H1 (cell line): ENCODE measurements around the gene SRSF2. TPM values are rescaled to one million over a fixed set of nuclear protein-coding genes. Genes with fewer than 3 reads are reported as not detected.

Experiments used
- CTCF ChIA-PET: fragments of 300-600 bp; sonication (Branson Sonifier 250); formaldehyde crosslinking; loops from one replicate; lab custom pipeline; 2021; ENCODE audit not compliant: partially characterized antibody; lab: Charles Lee
- POLR2A ChIA-PET: fragments of 300-600 bp; sonication (Branson Sonifier 250); formaldehyde crosslinking; loops from one replicate; lab custom pipeline; 2021; ENCODE audit warnings: inconsistent platforms; ENCODE audit not compliant: partially characterized antibody; lab: Charles Lee
- DNase-seq, 2 experiments: peaks; one replicate each; pipeline versions ENCODE4 v3.0.0 to v3.0.0-alpha.2; 2010 to 2022; ENCODE audit warnings: low spot score in 2 of 2, low read depth in 1 of 2, mixed read lengths in 1 of 2
- FAIRE-seq: peaks from 2 replicates; lab custom pipeline; 2011; peaks lifted over from hg19 to GRCh38; lab: Jason Lieb, UNC
- H2AFZ ChIP-seq: 2 replicates; pipeline ENCODE4 v1.8.1; 2012; ENCODE audit warnings: low read length, inconsistent platforms
- H2AK5ac ChIP-seq: 2 replicates; pipeline ENCODE4 v1.6.1; 2013; ENCODE audit warnings: low read depth, low read length
- H2BK120ac ChIP-seq: replicated peaks from 2 replicates; pipeline ENCODE3; 2013; ENCODE audit warnings: low read depth, low read length, inconsistent platforms
- H2BK12ac ChIP-seq: 2 replicates; pipeline ENCODE4 v1.6.1; 2013; ENCODE audit warnings: low read depth, low read length
- H2BK15ac ChIP-seq: 2 replicates; pipeline ENCODE4 v1.6.1; 2013; ENCODE audit warnings: low read length
- H2BK20ac ChIP-seq: 2 replicates; pipeline ENCODE4 v1.6.1; 2013; ENCODE audit warnings: low read length
- H2BK5ac ChIP-seq: 2 replicates; pipeline ENCODE4 v1.6.1; 2013; ENCODE audit warnings: low read depth, low read length
- H3K14ac ChIP-seq: 2 replicates; pipeline ENCODE4 v1.6.1; 2013; ENCODE audit warnings: inconsistent platforms; ENCODE audit not compliant: insufficient read length
- H3K18ac ChIP-seq: 2 replicates; pipeline ENCODE4 v1.6.1; 2013; ENCODE audit warnings: low read length; ENCODE audit errors: extremely low read depth
- H3K23ac ChIP-seq: 2 replicates; pipeline ENCODE4 v1.6.1; 2013; ENCODE audit warnings: inconsistent platforms; ENCODE audit not compliant: insufficient read length
- H3K23me2 ChIP-seq: 2 replicates; pipeline ENCODE4 v1.6.1; 2013; ENCODE audit warnings: low read depth, low read length
- H3K27ac ChIP-seq: 2 replicates; pipeline ENCODE4 v1.6.1; 2011; ENCODE audit warnings: low read depth, low read length, inconsistent platforms
- H3K27me3 ChIP-seq, 4 experiments: replicated peaks in 1 of 4; 1 replicate in 1 of 4; 2 replicates in 3 of 4; pipeline versions ENCODE4 v1.6.1 to v1.8.1; 2011 to 2013; ENCODE audit warnings: low read length in 3 of 4, mild to moderate bottlenecking in 3 of 4, inconsistent platforms in 2 of 4, mixed read lengths in 2 of 4, moderate library complexity in 1 of 4; ENCODE audit not compliant: control insufficient read depth in 3 of 4, insufficient read depth in 3 of 4; ENCODE audit errors: extremely low read depth in 1 of 4
- H3K36me3 ChIP-seq, 4 experiments: 2 replicates each; pipeline versions ENCODE4 v1.6.1 to v1.8.1; 2011 to 2013; ENCODE audit warnings: mild to moderate bottlenecking in 4 of 4, low read length in 3 of 4, moderate library complexity in 2 of 4, control low read depth in 1 of 4, inconsistent platforms in 1 of 4; ENCODE audit not compliant: insufficient read depth in 4 of 4, control insufficient read depth in 2 of 4
- H3K4ac ChIP-seq: replicated peaks from 2 replicates; pipeline ENCODE3; 2013; ENCODE audit warnings: low read length, low read depth, mixed read lengths, inconsistent platforms; ENCODE audit not compliant: insufficient read length
- H3K4me1 ChIP-seq, 4 experiments: replicated peaks in 1 of 4; 1 replicate in 1 of 4; 2 replicates in 3 of 4; pipeline versions ENCODE4 v1.6.1 to v1.8.1; 2011 to 2013; ENCODE audit warnings: low read length in 3 of 4, inconsistent platforms in 2 of 4, mixed read lengths in 1 of 4; ENCODE audit not compliant: insufficient read depth in 4 of 4, control insufficient read depth in 3 of 4
- H3K4me2 ChIP-seq, 2 experiments: 2 replicates each; pipeline versions ENCODE4 v1.6.1 to v1.8.1; 2011 to 2013; ENCODE audit warnings: low read depth in 2 of 2, low read length in 2 of 2, control low read depth in 1 of 2, inconsistent platforms in 1 of 2, mild to moderate bottlenecking in 1 of 2; ENCODE audit not compliant: insufficient read depth in 1 of 2
- H3K4me3 ChIP-seq, 4 experiments: fragments of 200-600, 300-600 bp in 1 of 4; sonication (generic), shearing (Covaris generic), sonication (Bioruptor Twin) in 1 of 4; 2 replicates each; pipeline versions ENCODE4 v1.5.1 to v1.8.1; 2011 to 2016; ENCODE audit warnings: low read length in 4 of 4, low read depth in 3 of 4, control low read depth in 2 of 4, inconsistent platforms in 2 of 4, mild to moderate bottlenecking in 2 of 4, mixed read lengths in 1 of 4, moderate library complexity in 1 of 4; ENCODE audit not compliant: insufficient read depth in 2 of 4; ENCODE audit errors: extremely low read depth in 1 of 4
- H3K56ac ChIP-seq: replicated peaks from 2 replicates; pipeline ENCODE3; 2013; ENCODE audit warnings: low read depth, mild to moderate bottlenecking, mixed read lengths, low read length, inconsistent platforms; ENCODE audit not compliant: insufficient read length
- H3K79me1 ChIP-seq: 2 replicates; pipeline ENCODE4 v1.6.1; 2013; ENCODE audit warnings: low read depth, low read length, control low read depth
- H3K79me2 ChIP-seq, 2 experiments: 2 replicates each; pipeline versions ENCODE4 v1.6.1 to v1.8.1; 2012 to 2013; ENCODE audit warnings: low read length in 2 of 2, mild to moderate bottlenecking in 2 of 2, inconsistent platforms in 1 of 2; ENCODE audit not compliant: insufficient read depth in 2 of 2, control insufficient read depth in 1 of 2
- H3K9ac ChIP-seq, 4 experiments: replicated peaks in 1 of 4; 1 replicate in 1 of 4; 2 replicates in 3 of 4; pipeline versions ENCODE4 v1.6.1 to v1.8.1; 2011 to 2013; ENCODE audit warnings: low read depth in 3 of 4, low read length in 3 of 4, control low read depth in 2 of 4, mild to moderate bottlenecking in 2 of 4, moderate library complexity in 2 of 4, inconsistent platforms in 1 of 4; ENCODE audit errors: extremely low read depth in 1 of 4
- H3K9me3 ChIP-seq, 2 experiments: 2 replicates each; pipeline versions ENCODE4 v1.6.1 to v1.8.1; 2012 to 2013; ENCODE audit warnings: mild to moderate bottlenecking in 2 of 2, moderate library complexity in 2 of 2, control low read depth in 1 of 2, inconsistent platforms in 1 of 2, low read depth in 1 of 2, low read length in 1 of 2, mixed read lengths in 1 of 2; ENCODE audit not compliant: insufficient read depth in 2 of 2
- H4K20me1 ChIP-seq, 2 experiments: replicated peaks in 1 of 2; 2 replicates each; pipeline versions ENCODE3 to v1.8.1; 2011 to 2013; ENCODE audit warnings: inconsistent platforms in 2 of 2, low read length in 2 of 2, mild to moderate bottlenecking in 1 of 2; ENCODE audit not compliant: insufficient read depth in 2 of 2, control insufficient read depth in 1 of 2
- H4K5ac ChIP-seq: 2 replicates; pipeline ENCODE4 v1.6.1; 2013; ENCODE audit warnings: low read length, low read depth, mixed read lengths, inconsistent platforms; ENCODE audit not compliant: insufficient read length
- H4K8ac ChIP-seq: 2 replicates; pipeline ENCODE4 v1.8.0; 2013; ENCODE audit warnings: mild to moderate bottlenecking, moderate library complexity, low read length, inconsistent platforms; ENCODE audit not compliant: insufficient read depth; ENCODE audit errors: extremely low read depth
- H4K91ac ChIP-seq: replicated peaks from 2 replicates; pipeline ENCODE3; 2013; ENCODE audit warnings: low read length, mixed read lengths, inconsistent platforms; ENCODE audit not compliant: insufficient read length
- BCL11A ChIP-seq, 2 experiments: IDR thresholded peaks; one replicate each; pipeline ENCODE4 v1.6.1; 2011; ENCODE audit warnings: low read depth in 2 of 2, low read length in 2 of 2, mild to moderate bottlenecking in 2 of 2
- EZH2 ChIP-seq: fragments of 200-600 bp; sonication (generic); IDR thresholded peaks from 2 replicates; pipeline ENCODE4 v1.7.1; 2012; ENCODE audit warnings: low read depth, mild to moderate bottlenecking, moderate library complexity, low read length, inconsistent platforms; ENCODE audit not compliant: severe bottlenecking
- POU5F1 ChIP-seq: IDR thresholded peaks from 2 replicates; pipeline ENCODE4 v1.6.1; 2011; ENCODE audit warnings: low read depth, mild to moderate bottlenecking, low read length, moderate library complexity
- RFX5 ChIP-seq: IDR thresholded peaks from 2 replicates; pipeline ENCODE4 v1.6.1; 2011; ENCODE audit warnings: low read depth, low read length, improper control_type of control experiment, borderline replicate concordance
- SIX5 ChIP-seq: IDR thresholded peaks from 2 replicates; pipeline ENCODE4 v1.6.1; 2011; ENCODE audit warnings: mild to moderate bottlenecking, low read depth, low read length
- ZNF274 ChIP-seq: IDR thresholded peaks from 2 replicates; pipeline ENCODE4 v1.7.0; 2012; ENCODE audit warnings: low read length, borderline replicate concordance; ENCODE audit errors: extremely low read depth
- WGBS, 2 experiments: shearing (Covaris generic) in 1 of 2; methylation state at CpG; one replicate each; pipeline versions ENCODE4 v1.1.6 to v1.1.7; 2013 to 2015; ENCODE audit warnings: low lambda C conversion rate in 2 of 2, mixed read lengths in 2 of 2, inconsistent platforms in 1 of 2, low coverage in 1 of 2, missing lambda C conversion rate in 1 of 2; ENCODE audit not compliant: insufficient replicate concordance in 2 of 2, insufficient coverage in 1 of 2, insufficient read length in 1 of 2; ENCODE audit errors: extremely low coverage in 1 of 2, missing lambda C conversion rate in 1 of 2; 5-methylcytosine and 5-hydroxymethylcytosine counted together
- polyA plus RNA-seq, 7 experiments: library from polyadenylated mRNA; depleted of rRNA in 3 of 7; stranded (reverse) in 5 of 7; unstranded in 2 of 7; fragments of >200 nt in 5 of 7; fragments of 200-250 nt in 2 of 7; gene quantifications; 1 replicate in 5 of 7; 2 replicates in 1 of 7; 4 replicates in 1 of 7; pipeline versions ENCODE4 v1.2.1 to v1.2.3, GENCODE V29; 2011 to 2013; ENCODE audit warnings: missing spikeins in 2 of 7, mixed read lengths in 2 of 7
- total RNA-seq: library from RNA; stranded (reverse); fragmentation: NEBNext Ultra II Directional; extraction: Animal tissue kit (Norgen Biotek cat#: 25700); gene quantifications from 2 replicates; pipeline ENCODE4 v1.2.1, GENCODE V29; 2021

Gene SRSF2
- total and polyA plus RNA-seq, 2 of the 8 experiments (the other 6 are each of a cell fraction or from before 2014, with no cell fraction given): 397 to 401 TPM

- Histone ChIP-seq H3K9me3 (no peaks in the 10 kb centered on the region), H3K36me3 (no peaks in the 10 kb centered on the region), H3K27me3 (no peaks in the 10 kb centered on the region; a peak in 1 of 7 replicates), H4K20me1 (peaks cover 0 to 2% of the 10 kb centered on the region in 2 experiments), H3K9ac (no peak overlapping the region), H2BK5ac (no peak overlapping the region), H3K27ac (no peak overlapping the region), H2BK15ac (no peak overlapping the region), H3K4me2 (no peak overlapping the region), H3K56ac (no peak overlapping the region), H3K79me2 (no peaks in the 10 kb centered on the region), H2BK20ac (no peak overlapping the region), H2AFZ (no peak overlapping the region), H2AK5ac (no peak overlapping the region), H4K91ac (no peak overlapping the region), H4K8ac (no peak overlapping the region), H4K5ac (no peak overlapping the region), H3K23me2 (no peaks in the 10 kb centered on the region), H3K18ac (no peak overlapping the region), H2BK12ac (no peak overlapping the region), H3K14ac (no peak overlapping the region), H3K23ac (no peak overlapping the region), H3K4me3 (no peak overlapping the region), H3K4ac (no peak overlapping the region), H3K4me1 (peaks cover 0 to 21% (median 11%) of the 10 kb centered on the region in 4 experiments; a peak in 6 of 7 replicates), H2BK120ac (no peak overlapping the region), H3K79me1 (no peaks in the 10 kb centered on the region)
- ChIA-PET CTCF (interaction anchor here (0.9 to 13.1 kb wide), 7 partner anchors 10 to 64 kb away, joined by 3 to 155 read pairs (median 4); partner anchors contain the start of genes JMJD6, METTL23 and MXRA7), POLR2A (interaction anchor here (0.8 to 2.7 kb wide), 3 partner anchors 17 to 117 kb away, joined by 3 to 12 read pairs (median 3); no protein-coding TSS in a partner anchor)
- no peak for TF ChIP-seq ZNF274
- no peak for TF ChIP-seq BCL11A (IDR thresholded peaks at IDR 0.05; ENCODE audit: low read depth in 2 of 2, low read length in 2 of 2)
- TF ChIP-seq RFX5: no peak
- no peak for TF ChIP-seq POU5F1
- TF ChIP-seq SIX5: no peak
- TF ChIP-seq EZH2: no peak
- no peak for FAIRE-seq
- DNase-seq: no peak
- 90% methylated on average over 11 of the region's 11 CpGs; no CpG with 5 or more reads in 1 of the 2 experiments for whole genome bisulfite sequencing, 2 experiments
Measured at GRCh38 chr17:76688165-76688622, 48.9 kb downstream of the SRSF2 start.
